Erythroblast (primary cell): ENCODE results near the gene RFC1.

ENCODE experiments used
- GATA1 ChIP-seq: IDR thresholded peaks from 2 replicates; pipeline ENCODE4 v1.6.1; 2011; ENCODE audit warnings: low read depth, mild to moderate bottlenecking, control low read depth, low read length, moderate library complexity
- POLR2A ChIP-seq: IDR thresholded peaks from 2 replicates; pipeline ENCODE4 v1.6.1; 2011; ENCODE audit warnings: mild to moderate bottlenecking, low read length

GRCh38 chr4:39256436-39256835 is 109.7 kb downstream of the RFC1 start:
- no peak for TF ChIP-seq GATA1
- no peak for TF ChIP-seq POLR2A
